GM12878 (cell line): ENCODE measurements around the gene CDKL1. TPM values are rescaled to one million over a fixed set of nuclear protein-coding genes. Genes with fewer than 3 reads are reported as not detected.

ENCODE experiments used
- CEBPB ChIP-seq, 2 experiments: fragments of 150-350 bp in 1 of 2; IDR thresholded peaks; 2 replicates each; pipeline ENCODE4 v1.6.1; 2012 to 2014; ENCODE audit warnings: low read depth in 2 of 2, low read length in 2 of 2, borderline replicate concordance in 1 of 2, inconsistent platforms in 1 of 2
- CHD1 ChIP-seq: IDR thresholded peaks from 2 replicates; pipeline ENCODE4 v1.6.1; 2012; ENCODE audit warnings: low read depth, low read length, improper control_type of control experiment
- CREB1 ChIP-seq: IDR thresholded peaks from 2 replicates; pipeline ENCODE4 v1.6.1; 2012; ENCODE audit warnings: low read depth, mild to moderate bottlenecking, inconsistent platforms
- EZH2 ChIP-seq: IDR thresholded peaks from 2 replicates; pipeline ENCODE4 v1.6.1; 2012; ENCODE audit warnings: low read depth, mild to moderate bottlenecking, control low read depth, inconsistent platforms, low read length, borderline replicate concordance; ENCODE audit not compliant: control insufficient read depth
- FOXM1 ChIP-seq: IDR thresholded peaks from 2 replicates; pipeline ENCODE4 v1.6.1; 2012; ENCODE audit warnings: low read depth, mild to moderate bottlenecking, inconsistent platforms, low read length, moderate library complexity
- GATAD2B ChIP-seq: fragments of 450-650 bp; conservative IDR thresholded peaks from 2 replicates; pipeline ENCODE4 v1.6.1; 2017; ENCODE audit warnings: low read depth, mild to moderate bottlenecking, moderate library complexity
- HDAC2 ChIP-seq: fragments of 200-600 bp; sonication (generic); IDR thresholded peaks from 2 replicates; pipeline ENCODE4 v1.6.1; 2017
- HDGF ChIP-seq: fragments of 450-650 bp; IDR thresholded peaks from 2 replicates; pipeline ENCODE4 v1.6.1; 2016; ENCODE audit warnings: antibody characterized with exemption
- IKZF1 ChIP-seq: fragments of 450-650 bp; conservative IDR thresholded peaks from 2 replicates; pipeline ENCODE4 v1.6.1; 2017; ENCODE audit warnings: antibody characterized with exemption, mild to moderate bottlenecking
- IKZF2 ChIP-seq, 2 experiments: fragments of 450-650 bp; IDR thresholded peaks; 2 replicates each; pipeline ENCODE4 v1.6.1; 2017; ENCODE audit warnings: mild to moderate bottlenecking in 2 of 2, moderate library complexity in 2 of 2
- IRF4 ChIP-seq: IDR thresholded peaks from 2 replicates; pipeline ENCODE4 v1.6.1; 2011; ENCODE audit warnings: low read depth, low read length
- JUND ChIP-seq: IDR thresholded peaks from 2 replicates; pipeline ENCODE4 v1.6.1; 2012; ENCODE audit warnings: low read depth, mild to moderate bottlenecking, low read length, improper control_type of control experiment, moderate library complexity
- MEF2B ChIP-seq: fragments of 450-650 bp; IDR thresholded peaks from 2 replicates; pipeline ENCODE4 v1.6.1; 2018; ENCODE audit warnings: mild to moderate bottlenecking, moderate library complexity; ENCODE audit not compliant: partially characterized antibody, poor library complexity, severe bottlenecking
- NBN ChIP-seq: fragments of 450-650 bp; IDR thresholded peaks from 2 replicates; pipeline ENCODE4 v1.6.1; 2016
- PAX5 ChIP-seq: IDR thresholded peaks from 2 replicates; pipeline ENCODE4 v1.6.1; 2011; ENCODE audit warnings: low read depth, low read length, borderline replicate concordance
- POLR2AphosphoS2 ChIP-seq: IDR thresholded peaks from 2 replicates; pipeline ENCODE4 v1.6.1; 2011; ENCODE audit warnings: low read depth, mild to moderate bottlenecking, low read length, improper control_type of control experiment, moderate library complexity
- RUNX3 ChIP-seq: IDR thresholded peaks from 2 replicates; pipeline ENCODE4 v1.6.1; 2012; ENCODE audit warnings: low read length, inconsistent platforms
- SP1 ChIP-seq: IDR thresholded peaks from one replicate; pipeline ENCODE4 v1.6.1; 2011; ENCODE audit warnings: low read depth, low read length
- TCF3 ChIP-seq: IDR thresholded peaks from 2 replicates; pipeline ENCODE4 v1.6.1; 2012; ENCODE audit warnings: low read depth, mild to moderate bottlenecking, low read length, borderline replicate concordance; ENCODE audit not compliant: insufficient read depth
- TCF7 ChIP-seq: IDR thresholded peaks from 2 replicates; pipeline ENCODE4 v1.6.1; 2014; ENCODE audit warnings: antibody characterized with exemption, borderline replicate concordance
- YBX1 ChIP-seq: fragments of 450-650 bp; IDR thresholded peaks from 2 replicates; pipeline ENCODE4 v1.6.1; 2016; ENCODE audit warnings: antibody characterized with exemption
- ZNF217 ChIP-seq: fragments of 450-650 bp; IDR thresholded peaks from 2 replicates; pipeline ENCODE4 v1.6.1; 2017; ENCODE audit warnings: antibody characterized with exemption, mild to moderate bottlenecking
- ZZZ3 ChIP-seq: IDR thresholded peaks from 2 replicates; pipeline ENCODE4 v1.6.1; 2011; ENCODE audit warnings: low read depth; ENCODE audit not compliant: control insufficient read depth, insufficient read length
- polyA plus RNA-seq, 11 experiments: library from polyadenylated mRNA; depleted of rRNA in 4 of 11; unstranded in 6 of 11; stranded (reverse) in 5 of 11; fragments of >200 nt; fragmentation: Nextera tagmentation in 4 of 11; fragmentation: Illumina TruSeq in 1 of 11; extraction: Ambion mirVana in 4 of 11; extraction: Trizol in 1 of 11; gene quantifications; 1 replicate in 1 of 11; 2 replicates in 10 of 11; pipeline versions ENCODE4 v1.2.1 to v1.2.3, GENCODE V29; 2011 to 2016; ENCODE audit warnings: inconsistent platforms in 2 of 11, missing spikeins in 2 of 11, low read depth in 1 of 11
- total RNA-seq, 4 experiments: library from RNA; depleted of rRNA in 3 of 4; stranded (reverse); fragments of >200 nt in 3 of 4; fragmentation: Illumina TruSeq in 1 of 4; extraction: Trizol in 1 of 4; gene quantifications; 2 replicates each; pipeline versions ENCODE4 v1.2.1 to v1.2.3, GENCODE V29; 2013 to 2021
- TF ChIP-seq, protein P1 (sequence below): IDR thresholded peaks from 2 replicates; pipeline ENCODE4 v1.6.1; 2012; ENCODE audit warnings: low read depth, low read length, improper control_type of control experiment
- TF ChIP-seq, protein P2 (sequence below): IDR thresholded peaks from 2 replicates; pipeline ENCODE4 v1.6.1; 2012; ENCODE audit warnings: low read depth, low read length, improper control_type of control experiment
- TF ChIP-seq, protein P3 (sequence below): fragments of 450-650 bp; IDR thresholded peaks from 2 replicates; pipeline ENCODE4 v1.6.1; 2017; ENCODE audit warnings: borderline replicate concordance
- TF ChIP-seq, protein P4 (sequence below): IDR thresholded peaks from 2 replicates; pipeline ENCODE4 v1.6.1; 2011; ENCODE audit warnings: low read depth, low read length, improper control_type of control experiment, borderline replicate concordance
- TF ChIP-seq, protein P5 (sequence below): fragments of 450-650 bp; conservative IDR thresholded peaks from 2 replicates; pipeline ENCODE4 v1.6.1; 2017; ENCODE audit warnings: mild to moderate bottlenecking, moderate library complexity

The CDKL1 gene
- total and polyA plus RNA-seq, 10 of the 15 experiments (the other 5 are each of a cell fraction or from before 2014, with no cell fraction given) = 9.0 to 19.0 (median 11.1) TPM

DNA sequence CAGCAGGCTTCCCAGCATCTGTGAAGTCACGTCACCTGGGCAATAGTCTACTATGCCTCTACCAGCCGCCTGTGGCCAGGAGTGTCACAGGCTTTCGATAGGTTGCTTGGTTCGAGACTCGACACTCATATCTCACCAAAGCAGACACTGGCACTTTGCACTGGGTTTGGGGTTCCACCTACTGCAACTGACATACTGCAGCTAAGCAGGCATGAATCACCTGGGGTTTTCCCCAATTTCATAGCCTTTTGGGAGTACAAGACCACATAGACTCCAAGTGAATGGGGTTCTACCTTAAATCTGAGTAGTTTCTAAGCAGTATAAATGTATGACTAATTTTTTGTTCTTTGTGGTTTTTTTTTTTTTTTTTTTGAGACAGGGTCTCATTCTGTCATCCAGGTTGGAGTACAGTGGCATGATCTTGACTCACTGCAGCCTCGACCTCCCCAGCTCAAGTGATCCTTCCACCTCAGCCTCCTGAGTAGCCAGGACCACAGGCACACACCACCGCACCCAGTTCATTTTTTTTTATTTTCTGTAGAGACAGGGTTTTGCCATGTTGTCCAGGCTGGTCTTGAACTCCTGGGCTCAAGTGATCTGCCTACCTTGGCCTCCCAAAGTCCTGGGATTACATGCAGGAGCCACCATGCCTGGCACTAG is 52.4 kb downstream of the CDKL1 start (continued):
- no peak for TF ChIP-seq ZNF217
- peak; percentile 57; the same call in 1 of the 2 replicates for TF ChIP-seq NBN
- TF ChIP-seq PAX5 = peak; percentile 28; the same call in 1 of the 2 replicates
- TF ChIP-seq SP1 = no peak
- TF ChIP-seq, protein P1, sequence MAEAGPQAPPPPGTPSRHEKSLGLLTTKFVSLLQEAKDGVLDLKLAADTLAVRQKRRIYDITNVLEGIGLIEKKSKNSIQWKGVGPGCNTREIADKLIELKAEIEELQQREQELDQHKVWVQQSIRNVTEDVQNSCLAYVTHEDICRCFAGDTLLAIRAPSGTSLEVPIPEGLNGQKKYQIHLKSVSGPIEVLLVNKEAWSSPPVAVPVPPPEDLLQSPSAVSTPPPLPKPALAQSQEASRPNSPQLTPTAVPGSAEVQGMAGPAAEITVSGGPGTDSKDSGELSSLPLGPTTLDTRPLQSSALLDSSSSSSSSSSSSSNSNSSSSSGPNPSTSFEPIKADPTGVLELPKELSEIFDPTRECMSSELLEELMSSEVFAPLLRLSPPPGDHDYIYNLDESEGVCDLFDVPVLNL = no peak
- TF ChIP-seq POLR2AphosphoS2 = no peak
- no peak for TF ChIP-seq GATAD2B
- TF ChIP-seq IKZF1 = 0 out of 2 replicates have a peak, but pooled peaks have one; percentile 19
- no peak for TF ChIP-seq CHD1
- TF ChIP-seq FOXM1 = 0 out of 2 replicates have a peak, but pooled peaks have one; percentile 39
- TF ChIP-seq RUNX3 = peak; percentile 82
- TF ChIP-seq, protein P2, sequence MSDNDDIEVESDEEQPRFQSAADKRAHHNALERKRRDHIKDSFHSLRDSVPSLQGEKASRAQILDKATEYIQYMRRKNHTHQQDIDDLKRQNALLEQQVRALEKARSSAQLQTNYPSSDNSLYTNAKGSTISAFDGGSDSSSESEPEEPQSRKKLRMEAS = no peak
- TF ChIP-seq CEBPB (IDR thresholded peaks at IDR 0.05; ENCODE audit: borderline replicate concordance in 1 of 2, low read depth in 2 of 2, low read length in 2 of 2) = no peak
- TF ChIP-seq, protein P3, sequence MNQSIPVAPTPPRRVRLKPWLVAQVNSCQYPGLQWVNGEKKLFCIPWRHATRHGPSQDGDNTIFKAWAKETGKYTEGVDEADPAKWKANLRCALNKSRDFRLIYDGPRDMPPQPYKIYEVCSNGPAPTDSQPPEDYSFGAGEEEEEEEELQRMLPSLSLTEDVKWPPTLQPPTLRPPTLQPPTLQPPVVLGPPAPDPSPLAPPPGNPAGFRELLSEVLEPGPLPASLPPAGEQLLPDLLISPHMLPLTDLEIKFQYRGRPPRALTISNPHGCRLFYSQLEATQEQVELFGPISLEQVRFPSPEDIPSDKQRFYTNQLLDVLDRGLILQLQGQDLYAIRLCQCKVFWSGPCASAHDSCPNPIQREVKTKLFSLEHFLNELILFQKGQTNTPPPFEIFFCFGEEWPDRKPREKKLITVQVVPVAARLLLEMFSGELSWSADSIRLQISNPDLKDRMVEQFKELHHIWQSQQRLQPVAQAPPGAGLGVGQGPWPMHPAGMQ = no peak
- no peak for TF ChIP-seq IRF4
- peak; percentile 35; the same call in 1 of the 2 replicates for TF ChIP-seq CREB1
- peak; percentile 61 for TF ChIP-seq MEF2B
- TF ChIP-seq EZH2 = no peak
- peak; percentile 54 to 69; a peak in 3 of 4 replicates for TF ChIP-seq IKZF2 (IDR thresholded peaks at IDR 0.05)
- TF ChIP-seq, protein P4, sequence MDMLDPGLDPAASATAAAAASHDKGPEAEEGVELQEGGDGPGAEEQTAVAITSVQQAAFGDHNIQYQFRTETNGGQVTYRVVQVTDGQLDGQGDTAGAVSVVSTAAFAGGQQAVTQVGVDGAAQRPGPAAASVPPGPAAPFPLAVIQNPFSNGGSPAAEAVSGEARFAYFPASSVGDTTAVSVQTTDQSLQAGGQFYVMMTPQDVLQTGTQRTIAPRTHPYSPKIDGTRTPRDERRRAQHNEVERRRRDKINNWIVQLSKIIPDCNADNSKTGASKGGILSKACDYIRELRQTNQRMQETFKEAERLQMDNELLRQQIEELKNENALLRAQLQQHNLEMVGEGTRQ = no peak
- no peak for TF ChIP-seq TCF3
- no peak for TF ChIP-seq YBX1
- TF ChIP-seq, protein P5, sequence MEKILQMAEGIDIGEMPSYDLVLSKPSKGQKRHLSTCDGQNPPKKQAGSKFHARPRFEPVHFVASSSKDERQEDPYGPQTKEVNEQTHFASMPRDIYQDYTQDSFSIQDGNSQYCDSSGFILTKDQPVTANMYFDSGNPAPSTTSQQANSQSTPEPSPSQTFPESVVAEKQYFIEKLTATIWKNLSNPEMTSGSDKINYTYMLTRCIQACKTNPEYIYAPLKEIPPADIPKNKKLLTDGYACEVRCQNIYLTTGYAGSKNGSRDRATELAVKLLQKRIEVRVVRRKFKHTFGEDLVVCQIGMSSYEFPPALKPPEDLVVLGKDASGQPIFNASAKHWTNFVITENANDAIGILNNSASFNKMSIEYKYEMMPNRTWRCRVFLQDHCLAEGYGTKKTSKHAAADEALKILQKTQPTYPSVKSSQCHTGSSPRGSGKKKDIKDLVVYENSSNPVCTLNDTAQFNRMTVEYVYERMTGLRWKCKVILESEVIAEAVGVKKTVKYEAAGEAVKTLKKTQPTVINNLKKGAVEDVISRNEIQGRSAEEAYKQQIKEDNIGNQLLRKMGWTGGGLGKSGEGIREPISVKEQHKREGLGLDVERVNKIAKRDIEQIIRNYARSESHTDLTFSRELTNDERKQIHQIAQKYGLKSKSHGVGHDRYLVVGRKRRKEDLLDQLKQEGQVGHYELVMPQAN = no peak
- TF ChIP-seq TCF7 = no peak
- TF ChIP-seq ZZZ3 = no peak
- TF ChIP-seq HDGF = no peak
- no peak for TF ChIP-seq JUND
- no peak for TF ChIP-seq HDAC2
